HG03280 (cell line): ENCODE measurements around the gene SIL1.

ENCODE experiments used
- ATAC-seq: cut with Tn5 transposase; IDR thresholded peaks from one replicate; pipeline ENCODE4 v1.9.1; 2021; ENCODE audit warnings: mild to moderate bottlenecking, moderate library complexity; ENCODE audit not compliant: unreplicated experiment

SIL1 gene

DNA sequence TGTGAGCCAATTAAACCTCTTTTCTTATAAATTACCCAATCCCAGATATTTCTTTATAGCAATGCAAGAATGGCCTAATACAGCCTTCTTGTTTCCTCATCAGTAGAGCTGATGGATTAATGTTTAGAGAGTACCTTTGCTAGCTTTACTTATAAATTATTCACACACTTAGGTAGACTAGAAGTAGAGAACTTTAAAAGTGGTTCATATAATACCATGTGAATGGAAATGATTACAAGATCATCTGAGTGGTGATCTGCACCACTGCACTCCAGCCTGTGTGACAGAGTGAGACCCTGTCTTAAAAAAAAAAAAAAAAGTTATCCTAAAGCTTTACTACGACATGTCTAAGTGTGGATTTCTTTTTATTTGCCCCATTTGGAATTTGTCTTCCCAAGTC is 299.9 kb downstream of the SIL1 start:
- ATAC-seq: no peak
